IMR-90 (cell line): ENCODE results near the gene DNAJC4. TPM values are rescaled to one million over a fixed set of nuclear protein-coding genes. Genes with fewer than 3 reads are reported as not detected.

Experiments used
- ATAC-seq: fragments of 200-7000 bp; cut with Tn5 transposase; 2 replicates; pipeline ENCODE4 v1.9.1; 2020; ENCODE audit warnings: low read depth, mild to moderate bottlenecking, moderate library complexity
- BruUV-seq: library from RNA; stranded (reverse); fragments of 400-500 nt; replicated peaks from 2 replicates; lab custom pipeline; 2021; lab: Mats Ljungman, UMichigan
- CTCF ChIA-PET: fragments of 300-600 bp; formaldehyde crosslinking; extraction: SDS; loops from one replicate; lab custom pipeline; 2021; ENCODE audit warnings: antibody characterized with exemption; lab: Yijun Ruan, JAX
- POLR2A ChIA-PET: fragments of 300-600 bp; sonication (Branson Sonifier 250); formaldehyde crosslinking; loops from one replicate; lab custom pipeline; 2022; ENCODE audit warnings: antibody characterized with exemption; ENCODE audit not compliant: unreplicated experiment; lab: Charles Lee
- DNase-seq: peaks from one replicate; pipeline ENCODE4 v3.0.0; 2013
- H2AFZ ChIP-seq: replicated peaks from 2 replicates; pipeline ENCODE3; 2013; ENCODE audit warnings: low read length, mild to moderate bottlenecking; ENCODE audit not compliant: poor library complexity
- H2AK5ac ChIP-seq: 2 replicates; pipeline ENCODE4 v1.6.1; 2013; ENCODE audit warnings: low read depth, low read length, inconsistent platforms
- H2AK9ac ChIP-seq: replicated peaks from 2 replicates; pipeline ENCODE3; 2013; ENCODE audit warnings: mild to moderate bottlenecking, low read depth, low read length, moderate library complexity; ENCODE audit not compliant: poor library complexity
- H2BK120ac ChIP-seq: 2 replicates; pipeline ENCODE4 v1.6.1; 2013; ENCODE audit warnings: low read depth, low read length, inconsistent platforms
- H2BK15ac ChIP-seq: 3 replicates; pipeline ENCODE4 v1.6.1; 2013; ENCODE audit warnings: low read depth, low read length, inconsistent platforms
- H2BK20ac ChIP-seq: 2 replicates; pipeline ENCODE4 v1.6.1; 2013; ENCODE audit warnings: low read depth, mild to moderate bottlenecking, inconsistent platforms, low read length, moderate library complexity
- H2BK5ac ChIP-seq: 2 replicates; pipeline ENCODE4 v1.6.1; 2013; ENCODE audit warnings: mild to moderate bottlenecking, low read depth, low read length, inconsistent platforms; ENCODE audit not compliant: poor library complexity, severe bottlenecking
- H3K14ac ChIP-seq: replicated peaks from 2 replicates; pipeline ENCODE4 v1.6.1; 2013; ENCODE audit warnings: low read depth, low read length, inconsistent platforms
- H3K18ac ChIP-seq: 2 replicates; pipeline ENCODE4 v1.6.1; 2013; ENCODE audit warnings: low read depth, low read length, control low read depth
- H3K23ac ChIP-seq: 2 replicates; pipeline ENCODE4 v1.6.1; 2013; ENCODE audit warnings: low read depth, low read length, inconsistent platforms
- H3K27ac ChIP-seq: 2 replicates; pipeline ENCODE4 v1.5.1; 2013; ENCODE audit warnings: mild to moderate bottlenecking, control low read depth, low read length; ENCODE audit not compliant: insufficient read depth
- H3K27me3 ChIP-seq: 2 replicates; pipeline ENCODE4 v1.6.1; 2013; ENCODE audit warnings: low read length; ENCODE audit not compliant: control insufficient read depth, insufficient read depth
- H3K36me3 ChIP-seq: 2 replicates; pipeline ENCODE4 v1.6.1; 2013; ENCODE audit warnings: low read length, mixed read lengths; ENCODE audit not compliant: control insufficient read depth, insufficient read depth
- H3K4ac ChIP-seq: 2 replicates; pipeline ENCODE4 v1.6.1; 2013; ENCODE audit warnings: low read depth, low read length, inconsistent platforms
- H3K4me1 ChIP-seq: 2 replicates; pipeline ENCODE4 v1.6.1; 2013; ENCODE audit warnings: low read length, mixed read lengths; ENCODE audit not compliant: control insufficient read depth, insufficient read depth
- H3K4me2 ChIP-seq: 2 replicates; pipeline ENCODE4 v1.6.1; 2013; ENCODE audit warnings: low read depth, mild to moderate bottlenecking, control low read depth, low read length, moderate library complexity
- H3K4me3 ChIP-seq: 2 replicates; pipeline ENCODE4 v1.5.1; 2013; ENCODE audit warnings: low read depth, mild to moderate bottlenecking, control low read depth, low read length, moderate library complexity; ENCODE audit not compliant: insufficient read depth
- H3K56ac ChIP-seq: 2 replicates; pipeline ENCODE4 v1.6.1; 2013; ENCODE audit warnings: low read length, inconsistent platforms; ENCODE audit not compliant: insufficient read depth; ENCODE audit errors: extremely low read depth
- H3K79me1 ChIP-seq, 2 experiments: 2 replicates each; pipeline ENCODE4 v1.6.1; 2013; ENCODE audit warnings: low read length in 2 of 2, inconsistent platforms in 1 of 2, low read depth in 1 of 2
- H3K9ac ChIP-seq: 2 replicates; pipeline ENCODE4 v1.6.1; 2013; ENCODE audit warnings: low read depth, low read length, control low read depth
- H3K9me1 ChIP-seq: 2 replicates; pipeline ENCODE4 v1.6.1; 2013; ENCODE audit warnings: low read length, inconsistent platforms; ENCODE audit not compliant: insufficient read depth
- H3K9me3 ChIP-seq: 2 replicates; pipeline ENCODE4 v1.6.1; 2013; ENCODE audit warnings: low read length; ENCODE audit not compliant: control insufficient read depth, insufficient read depth
- H4K20me1 ChIP-seq: 2 replicates; pipeline ENCODE4 v1.6.1; 2013; ENCODE audit warnings: low read length, inconsistent platforms; ENCODE audit not compliant: insufficient read depth
- H4K5ac ChIP-seq: 2 replicates; pipeline ENCODE4 v1.6.1; 2013; ENCODE audit warnings: mild to moderate bottlenecking, low read depth, low read length, control low read depth
- H4K8ac ChIP-seq, 2 experiments: 2 replicates each; pipeline ENCODE4 v1.6.1; 2013; ENCODE audit warnings: low read depth in 2 of 2, low read length in 2 of 2, control low read depth in 1 of 2, inconsistent platforms in 1 of 2
- H4K91ac ChIP-seq: 2 replicates; pipeline ENCODE4 v1.6.1; 2013; ENCODE audit warnings: low read depth, low read length, inconsistent platforms; ENCODE audit not compliant: insufficient read depth
- CEBPB ChIP-seq: IDR thresholded peaks from 2 replicates; pipeline ENCODE4 v1.6.1; 2012; ENCODE audit warnings: low read depth, low read length, improper control_type of control experiment
- ELK1 ChIP-seq: fragments of 150-350 bp; IDR thresholded peaks from 2 replicates; pipeline ENCODE4 v1.6.1; 2016; ENCODE audit warnings: low read depth, mild to moderate bottlenecking, low read length, moderate library complexity, borderline replicate concordance
- FOS ChIP-seq: fragments of 150-350 bp; IDR thresholded peaks from 2 replicates; pipeline ENCODE4 v1.6.1; 2016; ENCODE audit warnings: low read depth, low read length
- MAZ ChIP-seq: IDR thresholded peaks from 2 replicates; pipeline ENCODE4 v1.6.1; 2012; ENCODE audit warnings: low read depth, mild to moderate bottlenecking, low read length, improper control_type of control experiment, moderate library complexity, borderline replicate concordance
- MXI1 ChIP-seq: IDR thresholded peaks from 2 replicates; pipeline ENCODE4 v1.6.1; 2012; ENCODE audit warnings: low read depth, mild to moderate bottlenecking, low read length, moderate library complexity, borderline replicate concordance
- NFE2L2 ChIP-seq: fragments of 150-350 bp; IDR thresholded peaks from 2 replicates; pipeline ENCODE4 v1.6.1; 2016; ENCODE audit warnings: low read depth, mild to moderate bottlenecking, low read length
- RAD21 ChIP-seq: IDR thresholded peaks from 2 replicates; pipeline ENCODE4 v1.6.1; 2012; ENCODE audit warnings: low read length, improper control_type of control experiment
- SMC3 ChIP-seq: fragments of 150-350 bp; IDR thresholded peaks from 2 replicates; pipeline ENCODE4 v1.6.1; 2016; ENCODE audit warnings: low read depth, mild to moderate bottlenecking, antibody characterized with exemption, low read length, moderate library complexity
- WGBS, 2 experiments: methylation state at CpG; one replicate each; pipeline versions ENCODE4 v1.1.5 to v1.1.7; 2013; ENCODE audit warnings: missing lambda C conversion rate in 2 of 2; ENCODE audit not compliant: insufficient read length in 1 of 2; ENCODE audit errors: extremely low coverage in 2 of 2; 5-methylcytosine and 5-hydroxymethylcytosine counted together
- dilution Hi-C: fragments of 300-500 bp; cut with HindIII; formaldehyde crosslinking; loops from one replicate; pipeline ENCODE4 v1.14.3; 2018; ENCODE audit warnings: low sequenced_read_pairs; ENCODE audit not compliant: unreplicated experiment
- in situ Hi-C: fragments of 300-500 bp; cut with MboI; formaldehyde crosslinking; loops from 3 replicates; pipeline ENCODE4 v1.14.3; 2019; ENCODE audit warnings: low sequenced_read_pairs, inconsistent platforms, mixed read lengths
- intact Hi-C: fragments of 100-400 bp; cut with micrococcal nuclease; formaldehyde crosslinking; loops from 2 replicates; pipeline ENCODE4 v1.10.0; 2022
- polyA plus RNA-seq, 3 experiments: library from polyadenylated mRNA; depleted of rRNA; stranded (reverse); fragments of >200 nt; gene quantifications; 2 replicates each; pipeline ENCODE4 v1.2.3, GENCODE V29; 2012; ENCODE audit warnings: low replicate concordance in 1 of 3
- total RNA-seq: library from RNA; depleted of rRNA; stranded (reverse); fragments of >200 nt; gene quantifications from 2 replicates; pipeline ENCODE4 v1.2.3, GENCODE V29; 2012

DNAJC4 gene
- total and polyA plus RNA-seq, 2 of the 4 experiments (the other 2 are of a cell fraction): 2.2 to 22.8 TPM

- peak within 1 kb of the TSS; percentile 94 for H4K91ac ChIP-seq
- H4K8ac ChIP-seq: peak within 1 kb of the TSS; percentile 88 to 95; a peak in 3 of 4 replicates
- CTCF ChIA-PET: interaction anchor here (2.0 kb wide), 1 partner anchor 95 kb away, joined by 7 read pairs; no protein-coding TSS in a partner anchor
- peak within 1 kb of the TSS; percentile 72 for H2BK120ac ChIP-seq
- DNase-seq (no peak), ATAC-seq (no peak)
- 0 out of 2 replicates have a peak within 1 kb of the TSS, but pooled peaks have one; percentile 8 for H2BK20ac ChIP-seq
- H2BK5ac ChIP-seq: peak within 1 kb of the TSS; percentile 91
- peak within 1 kb of the TSS; percentile 61 for H3K14ac ChIP-seq
- intact Hi-C loops: loop anchor here (10.0 kb wide), 1 partner anchor 448 kb away; no protein-coding TSS in a partner anchor
- peak within 1 kb of the TSS; percentile 62 for H3K27ac ChIP-seq
- no peaks in the 10 kb centered on the region for H3K27me3 ChIP-seq
- H3K4me1 ChIP-seq: peaks cover 10% of the 10 kb centered on the region
- H2AK5ac ChIP-seq: peak within 1 kb of the TSS; percentile 76
- H4K5ac ChIP-seq: peak within 1 kb of the TSS; percentile 92
- TF ChIP-seq SMC3 (no peak), NFE2L2 (no peak), MAZ (no peak), ELK1 (no peak), MXI1 (no peak), CEBPB (no peak), RAD21 (no peak), FOS (no peak)
- peak within 1 kb of the TSS; percentile 50; the same call in 1 of the 2 replicates for H3K18ac ChIP-seq
- peak within 1 kb of the TSS; percentile 5; the same call in 1 of the 2 replicates for H3K56ac ChIP-seq
- peaks cover 8% of the 10 kb centered on the region; the same call in 1 of the 2 replicates for H4K20me1 ChIP-seq
- POLR2A ChIA-PET: interaction anchor here (1.1 kb wide), 1 partner anchor 8 kb away, joined by 3 read pairs; no protein-coding TSS in a partner anchor
- peak within 1 kb of the TSS; percentile 46; the same call in 1 of the 2 replicates for H3K23ac ChIP-seq
- no peak within 1 kb of the TSS for H3K4me2 ChIP-seq
- peak within 1 kb of the TSS; percentile 95 for H2AK9ac ChIP-seq
- peak within 1 kb of the TSS; percentile 89 for H3K4ac ChIP-seq
- in situ Hi-C loops: no loop called here
- H2AFZ ChIP-seq: peak within 1 kb of the TSS; percentile 94
- H3K79me1 ChIP-seq: peaks cover 0 to 33% of the 10 kb centered on the region in 2 experiments; a peak in 3 of 4 replicates
- BruUV-seq: no TSS peak
- dilution Hi-C loops: no loop called here
- 100% methylated on average over 1 of the region's 27 CpGs; no CpG with 5 or more reads in 1 of the 2 experiments for WGBS, 2 experiments
- H3K9me3 ChIP-seq: no peaks in the 10 kb centered on the region
- H3K4me3 ChIP-seq: no peak within 1 kb of the TSS
- peak within 1 kb of the TSS; percentile 15; the same call in 1 of the 3 replicates for H2BK15ac ChIP-seq
- H3K9me1 ChIP-seq: no peaks in the 10 kb centered on the region; the same call in 1 of the 2 replicates
- no peak within 1 kb of the TSS; the same call in 1 of the 2 replicates for H3K9ac ChIP-seq
- peaks cover 39% of the 10 kb centered on the region for H3K36me3 ChIP-seq
Measured at GRCh38 chr11:64206457-64207255, 23.7 kb upstream of the DNAJC4 start, which contains the start of gene FERMT3. Gene FERMT3 (plus strand): TSS chr11:64206721. CDS start chr11:64207365, 644 bp downstream.
